ENCODE measurements around the gene TIMM21. TPM values are rescaled to one million over a fixed set of nuclear protein-coding genes. Genes with fewer than 3 reads are reported as not detected.

Gene TIMM21
- total and polyA plus RNA-seq, 4 experiments from 2014 or later: 13.4 to 24.8 (median 23.9) TPM

- no peak overlapping the region for H3K27ac Mint-ChIP-seq
- H3K36me3 Mint-ChIP-seq: peaks cover 45 to 57% of the 10 kb centered on the region in 2 donors
- no peaks in the 10 kb centered on the region for H3K9me3 Mint-ChIP-seq
- H3K4me1 ChIP-seq (ENCODE audit: insufficient read depth, low read length): peaks cover 11% of the 10 kb centered on the region
- no peaks in the 10 kb centered on the region for H3K9me3 ChIP-seq (ENCODE audit: control insufficient read depth in 1 of 2, low read length in 2 of 2)
- no peaks in the 10 kb centered on the region for H3K27me3 Mint-ChIP-seq
- POLR2A ChIA-PET (ENCODE audit: partially characterized antibody): no interaction called here
- H3K4me3 ChIP-seq (ENCODE audit: low read length in 2 of 2): no peak overlapping the region
- H3K36me3 ChIP-seq (ENCODE audit: insufficient read depth, low read length): peaks cover 47% of the 10 kb centered on the region
- peaks cover 12 to 26% (median 18%) of the 10 kb centered on the region in 4 donors for H3K4me1 Mint-ChIP-seq
- no peaks in the 10 kb centered on the region for H3K27me3 ChIP-seq (ENCODE audit: insufficient read depth, low read length)
- DNase-seq: no peak
- no peak overlapping the region for H3K4me3 Mint-ChIP-seq
- H3K27ac ChIP-seq (ENCODE audit: low read depth, low read length): no peak overlapping the region
- intact Hi-C loops (cut with micrococcal nuclease): no loop called here
- CTCF ChIA-PET (ENCODE audit: partially characterized antibody): interaction anchor here (1.9 to 2.5 kb wide), 2 partner anchors 12 to 44 kb away, joined by 5 to 8 read pairs; no protein-coding TSS in a partner anchor
Observed at GRCh38 chr18:74154716-74155115, 6.4 kb downstream of the TIMM21 start.

GRCh38 chr18:74155276-74155675, 7.0 kb downstream of the TIMM21 start:
- no peak for DNase-seq
- Mint-ChIP-seq H3K27me3 (no peaks in the 10 kb centered on the region), H3K36me3 (peaks cover 47 to 60% of the 10 kb centered on the region in 2 donors), H3K27ac (no peak overlapping the region), H3K4me3 (no peak overlapping the region), H3K4me1 (peaks cover 9 to 22% (median 15%) of the 10 kb centered on the region in 4 donors), H3K9me3 (no peaks in the 10 kb centered on the region)
- ChIA-PET CTCF (ENCODE audit: partially characterized antibody) (no interaction called here), POLR2A (ENCODE audit: partially characterized antibody) (no interaction called here)
- Histone ChIP-seq H3K36me3 (ENCODE audit: insufficient read depth, low read length) (peaks cover 50% of the 10 kb centered on the region), H3K27ac (ENCODE audit: low read depth, low read length) (no peak overlapping the region), H3K27me3 (ENCODE audit: insufficient read depth, low read length) (no peaks in the 10 kb centered on the region), H3K4me3 (ENCODE audit: low read length in 2 of 2) (no peak overlapping the region), H3K4me1 (ENCODE audit: insufficient read depth, low read length) (peaks cover 6% of the 10 kb centered on the region), H3K9me3 (ENCODE audit: control insufficient read depth in 1 of 2, low read length in 2 of 2) (no peaks in the 10 kb centered on the region)
- intact Hi-C loops (cut with micrococcal nuclease): no loop called here

GRCh38 chr18:74163019-74163660, 14.8 kb downstream of the TIMM21 start:
- CTCF ChIA-PET (ENCODE audit: partially characterized antibody): interaction anchor here (0.7 kb wide), 1 partner anchor 10 kb away, joined by 3 read pairs; no protein-coding TSS in a partner anchor
- Mint-ChIP-seq H3K9me3 (no peaks in the 10 kb centered on the region), H3K36me3 (peaks cover 25 to 28% of the 10 kb centered on the region in 2 donors), H3K27me3 (peaks cover 0 to 4% of the 10 kb centered on the region in 2 donors), H3K4me3 (no peak overlapping the region), H3K4me1 (no peaks in the 10 kb centered on the region), H3K27ac (peak overlapping the region in 1 of 7 donors; percentile 42)
- H3K9me3 ChIP-seq (ENCODE audit: control insufficient read depth in 1 of 2, low read length in 2 of 2): no peaks in the 10 kb centered on the region
- no peak overlapping the region for H3K4me3 ChIP-seq (ENCODE audit: low read length in 2 of 2)
- intact Hi-C loops (cut with micrococcal nuclease): no loop called here
- peaks cover 23% of the 10 kb centered on the region for H3K36me3 ChIP-seq (ENCODE audit: insufficient read depth, low read length)
- H3K4me1 ChIP-seq (ENCODE audit: insufficient read depth, low read length): no peaks in the 10 kb centered on the region
- H3K27me3 ChIP-seq (ENCODE audit: insufficient read depth, low read length): no peaks in the 10 kb centered on the region
- POLR2A ChIA-PET (ENCODE audit: partially characterized antibody): no interaction called here
- no peak overlapping the region for H3K27ac ChIP-seq (ENCODE audit: low read depth, low read length)
- DNase-seq: no peak

- Mint-ChIP-seq H3K4me3 (no peak overlapping the region), H3K4me1 (no peaks in the 10 kb centered on the region)
- CTCF ChIA-PET (ENCODE audit: partially characterized antibody): interaction anchor here (0.8 to 1.5 kb wide), 2 partner anchors 13 to 31 kb away, joined by 3 to 5 read pairs; no protein-coding TSS in a partner anchor
Observed at GRCh38 chr18:74166386-74166785, 18.1 kb downstream of the TIMM21 start.

GRCh38 chr18:74171910-74172606, 23.7 kb downstream of the TIMM21 start:
- DNase-seq: no peak
- peak overlapping the region in 1 of 7 donors; percentile 18 for H3K27ac Mint-ChIP-seq
- no peak overlapping the region for H3K4me3 ChIP-seq (ENCODE audit: low read length in 2 of 2)
- H3K9me3 Mint-ChIP-seq: no peaks in the 10 kb centered on the region
- H3K9me3 ChIP-seq (ENCODE audit: control insufficient read depth in 1 of 2, low read length in 2 of 2): no peaks in the 10 kb centered on the region
- peak overlapping the region; percentile 3 to 68 (median 46) for H3K4me3 Mint-ChIP-seq
- CTCF ChIA-PET (ENCODE audit: partially characterized antibody): interaction anchor here (1.1 kb wide), 1 partner anchor 11 kb away, joined by 3 read pairs; no protein-coding TSS in a partner anchor
- POLR2A ChIA-PET (ENCODE audit: partially characterized antibody): no interaction called here
- peaks cover 11 to 22% of the 10 kb centered on the region in 2 donors for H3K27me3 Mint-ChIP-seq
- H3K4me1 ChIP-seq (ENCODE audit: insufficient read depth, low read length): no peaks in the 10 kb centered on the region
- no peaks in the 10 kb centered on the region for H3K36me3 Mint-ChIP-seq
- no peaks in the 10 kb centered on the region for H3K27me3 ChIP-seq (ENCODE audit: insufficient read depth, low read length)
- intact Hi-C loops (cut with micrococcal nuclease): no loop called here
- H3K36me3 ChIP-seq (ENCODE audit: insufficient read depth, low read length): no peaks in the 10 kb centered on the region
- peaks cover 4 to 6% (median 5%) of the 10 kb centered on the region in 4 donors for H3K4me1 Mint-ChIP-seq
- H3K27ac ChIP-seq (ENCODE audit: low read depth, low read length): no peak overlapping the region

More at GRCh38 chr18:74166386-74166785, 18.1 kb downstream of the TIMM21 start:
- peaks cover 6 to 7% of the 10 kb centered on the region in 2 donors for H3K27me3 Mint-ChIP-seq
- no peak overlapping the region for H3K27ac ChIP-seq (ENCODE audit: low read depth, low read length)
- no peak overlapping the region for H3K4me3 ChIP-seq (ENCODE audit: low read length in 2 of 2)
- POLR2A ChIA-PET (ENCODE audit: partially characterized antibody): no interaction called here
- peak overlapping the region in 1 of 7 donors; percentile 20 for H3K27ac Mint-ChIP-seq
- H3K36me3 Mint-ChIP-seq: peaks cover 0 to 2% of the 10 kb centered on the region in 2 donors
- no peak for DNase-seq
- H3K36me3 ChIP-seq (ENCODE audit: insufficient read depth, low read length): no peaks in the 10 kb centered on the region
- no peaks in the 10 kb centered on the region for H3K4me1 ChIP-seq (ENCODE audit: insufficient read depth, low read length)
- no peaks in the 10 kb centered on the region for H3K27me3 ChIP-seq (ENCODE audit: insufficient read depth, low read length)
- no peaks in the 10 kb centered on the region for H3K9me3 ChIP-seq (ENCODE audit: control insufficient read depth in 1 of 2, low read length in 2 of 2)
- no peaks in the 10 kb centered on the region for H3K9me3 Mint-ChIP-seq
- intact Hi-C loops (cut with micrococcal nuclease): no loop called here

GRCh38 chr18:74172697-74173433, 24.5 kb downstream of the TIMM21 start:
- Mint-ChIP-seq H3K4me3 (peak overlapping the region in 1 of 8 donors; percentile 45), H3K4me1 (peaks cover 4 to 6% (median 5%) of the 10 kb centered on the region in 4 donors), H3K27ac (no peak overlapping the region), H3K9me3 (no peaks in the 10 kb centered on the region), H3K27me3 (peaks cover 12 to 22% of the 10 kb centered on the region in 2 donors), H3K36me3 (no peaks in the 10 kb centered on the region)
- POLR2A ChIA-PET (ENCODE audit: partially characterized antibody): no interaction called here
- intact Hi-C loops (cut with micrococcal nuclease): no loop called here
- Histone ChIP-seq H3K27me3 (ENCODE audit: insufficient read depth, low read length) (no peaks in the 10 kb centered on the region), H3K9me3 (ENCODE audit: control insufficient read depth in 1 of 2, low read length in 2 of 2) (no peaks in the 10 kb centered on the region), H3K27ac (ENCODE audit: low read depth, low read length) (no peak overlapping the region), H3K36me3 (ENCODE audit: insufficient read depth, low read length) (no peaks in the 10 kb centered on the region), H3K4me1 (ENCODE audit: insufficient read depth, low read length) (no peaks in the 10 kb centered on the region), H3K4me3 (ENCODE audit: low read length in 2 of 2) (no peak overlapping the region)
- DNase-seq: no peak
- CTCF ChIA-PET (ENCODE audit: partially characterized antibody): no interaction called here

- Mint-ChIP-seq H3K9me3 (no peaks in the 10 kb centered on the region), H3K36me3 (no peaks in the 10 kb centered on the region), H3K4me3 (no peak overlapping the region), H3K4me1 (peaks cover 4 to 6% (median 5%) of the 10 kb centered on the region in 4 donors), H3K27me3 (peaks cover 12 to 25% of the 10 kb centered on the region in 2 donors), H3K27ac (no peak overlapping the region)
- Histone ChIP-seq H3K36me3 (ENCODE audit: insufficient read depth, low read length) (no peaks in the 10 kb centered on the region), H3K27ac (ENCODE audit: low read depth, low read length) (no peak overlapping the region), H3K9me3 (ENCODE audit: control insufficient read depth in 1 of 2, low read length in 2 of 2) (no peaks in the 10 kb centered on the region), H3K27me3 (ENCODE audit: insufficient read depth, low read length) (no peaks in the 10 kb centered on the region), H3K4me1 (ENCODE audit: insufficient read depth, low read length) (no peaks in the 10 kb centered on the region), H3K4me3 (ENCODE audit: low read length in 2 of 2) (no peak overlapping the region)
- DNase-seq: no peak
- POLR2A ChIA-PET (ENCODE audit: partially characterized antibody): no interaction called here
- CTCF ChIA-PET (ENCODE audit: partially characterized antibody): no interaction called here
- intact Hi-C loops (cut with micrococcal nuclease): no loop called here
Observed at GRCh38 chr18:74173434-74173750, 25.1 kb downstream of the TIMM21 start.
